T-helper 2 cell treated with Interferon-gamma antibody and Interleukin-4, amounts not matched to agents 100 ng/mL and 5 ng/mL, for 36 hours (primary cell): ENCODE measurements around the gene GYS2. TPM values are rescaled to one million over a fixed set of nuclear protein-coding genes. Genes with fewer than 3 reads are reported as not detected.

ENCODE experiments used
- intact Hi-C: fragments of 100-400 bp; cut with micrococcal nuclease; formaldehyde crosslinking; loops from one replicate; pipeline ENCODE4 v1.15.1; 2023
- total RNA-seq: library from RNA; stranded (reverse); gene quantifications from 2 replicates; pipeline ENCODE4 v1.2.3, GENCODE V29; 2022

GYS2 gene
- total RNA-seq, 1 donor from 2014 or later = 0.23 TPM

DNA sequence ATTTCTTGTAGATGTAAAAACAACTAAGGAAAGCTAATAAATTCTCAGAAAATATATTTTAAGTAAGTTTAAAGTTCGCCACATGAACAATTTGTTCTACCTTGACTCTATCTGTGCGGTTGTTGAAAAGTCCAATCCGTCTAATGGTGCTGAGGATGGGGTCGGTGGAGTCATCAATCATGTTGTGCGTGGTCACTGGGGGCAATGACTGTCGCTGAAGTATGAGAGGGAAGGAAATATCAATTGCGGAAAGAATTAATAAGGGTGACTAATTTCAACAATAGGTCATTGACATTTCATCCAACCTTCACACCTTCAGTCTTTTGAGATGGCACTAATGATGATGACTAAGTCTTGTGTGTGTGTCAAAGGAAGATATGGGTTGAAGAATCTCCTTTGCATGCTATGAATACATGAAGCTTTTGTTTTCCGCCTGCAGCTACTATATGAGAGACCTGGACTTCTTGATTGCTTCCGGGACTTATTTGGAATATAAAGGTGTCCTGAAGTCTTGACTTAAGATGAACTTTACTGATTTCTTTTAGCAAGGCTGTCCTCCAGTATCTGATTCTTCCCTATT, 46.5 kb downstream of the GYS2 start:
- intact Hi-C loops = no loop called here

DNA sequence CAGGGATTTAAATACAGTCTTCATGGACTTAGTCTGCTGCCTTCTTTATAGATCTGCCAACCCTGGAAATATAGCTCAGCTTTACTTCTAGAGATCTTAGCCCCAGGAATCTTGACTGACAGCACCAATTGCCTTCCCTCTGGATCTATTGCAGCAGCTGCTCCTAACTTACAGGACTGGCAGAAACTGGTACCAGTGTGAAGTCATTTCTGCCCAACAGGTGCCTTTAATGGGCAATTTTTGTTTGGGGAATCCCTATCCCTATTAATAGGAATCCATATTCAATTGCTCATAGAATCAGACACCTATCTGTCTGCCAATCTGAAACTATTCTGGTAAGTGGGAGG, 51.3 kb downstream of the GYS2 start:
- intact Hi-C loops = no loop called here

DNA sequence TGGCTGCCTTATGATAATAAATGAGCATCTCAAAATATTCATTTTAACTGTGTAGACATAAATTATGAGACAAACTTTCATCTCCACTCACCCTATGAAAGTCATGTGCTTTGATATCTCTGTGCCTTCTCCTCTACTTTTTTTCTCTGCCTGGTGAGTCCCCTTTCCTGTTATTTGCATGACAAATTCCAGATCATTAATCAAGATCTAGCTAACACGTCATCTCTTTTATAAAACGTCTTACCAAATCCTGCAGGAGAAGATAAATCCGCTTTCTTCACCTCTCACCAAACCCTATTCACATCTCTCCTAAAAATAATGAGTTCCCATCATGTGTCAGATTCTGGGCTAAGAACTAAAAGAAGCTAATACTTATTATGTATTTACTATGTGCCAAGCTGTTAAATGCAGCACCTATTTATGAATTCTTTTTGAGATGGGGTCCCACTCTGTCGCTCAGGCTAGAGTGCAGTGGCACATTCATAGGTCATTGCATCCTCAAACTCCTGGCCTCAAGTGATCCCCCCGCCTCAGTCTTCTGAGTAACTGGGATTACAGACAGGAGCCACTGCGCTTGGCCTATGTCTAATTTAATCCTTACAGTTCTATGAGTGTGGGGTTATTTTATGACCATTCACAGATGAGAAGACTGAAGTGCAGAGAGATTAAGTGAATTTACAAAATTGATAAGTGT, 51.9 kb downstream of the GYS2 start:
- intact Hi-C loops = no loop called here

DNA sequence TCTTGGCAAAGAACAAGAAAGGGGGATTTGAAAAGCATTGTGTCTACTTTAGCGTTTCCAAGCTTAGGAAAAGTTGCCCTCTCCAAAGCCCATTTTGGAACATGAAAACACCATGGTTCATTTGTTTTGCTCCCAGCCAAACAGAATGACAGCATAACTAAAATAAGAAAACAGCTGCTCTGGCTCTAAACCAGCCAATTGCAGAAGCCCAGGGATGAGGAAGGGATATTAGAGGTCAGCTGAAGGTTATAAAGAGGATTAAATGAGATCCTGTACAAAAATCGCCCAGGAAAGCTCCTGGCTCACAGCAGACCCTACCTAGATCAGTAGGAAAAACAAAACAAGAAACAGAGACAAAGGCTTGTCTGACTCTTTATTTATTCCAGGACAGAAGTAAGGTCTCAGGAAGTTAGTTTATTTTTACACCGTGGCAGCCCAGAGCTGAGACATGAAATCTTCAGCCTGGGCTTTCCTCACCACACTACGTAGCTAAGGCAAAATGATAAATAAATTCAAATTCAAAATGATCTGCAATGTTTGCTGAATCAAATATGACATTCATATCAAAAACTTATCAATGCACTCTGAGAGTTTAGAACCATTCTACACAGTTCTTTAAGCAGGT, 52.7 kb downstream of the GYS2 start:
- intact Hi-C loops = no loop called here

DNA sequence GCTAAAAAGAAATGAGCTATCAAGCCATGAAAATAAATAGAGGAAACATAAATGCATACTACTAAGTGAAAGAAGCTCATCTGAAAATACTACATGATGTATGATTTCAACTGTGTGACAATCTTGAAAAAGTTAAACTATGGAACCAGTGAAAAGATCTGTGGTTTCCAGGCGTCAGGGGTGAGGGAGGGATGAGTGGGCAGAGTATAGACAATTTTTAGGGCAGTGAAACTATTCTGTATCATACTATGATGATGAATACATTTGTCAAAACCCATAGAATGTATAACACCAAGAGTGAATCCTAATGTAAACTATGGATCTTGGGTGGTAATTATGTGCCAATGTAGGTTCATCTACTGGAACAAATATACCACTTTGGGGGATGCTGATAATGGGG, 57.2 kb downstream of the GYS2 start:
- intact Hi-C loops = no loop called here

DNA sequence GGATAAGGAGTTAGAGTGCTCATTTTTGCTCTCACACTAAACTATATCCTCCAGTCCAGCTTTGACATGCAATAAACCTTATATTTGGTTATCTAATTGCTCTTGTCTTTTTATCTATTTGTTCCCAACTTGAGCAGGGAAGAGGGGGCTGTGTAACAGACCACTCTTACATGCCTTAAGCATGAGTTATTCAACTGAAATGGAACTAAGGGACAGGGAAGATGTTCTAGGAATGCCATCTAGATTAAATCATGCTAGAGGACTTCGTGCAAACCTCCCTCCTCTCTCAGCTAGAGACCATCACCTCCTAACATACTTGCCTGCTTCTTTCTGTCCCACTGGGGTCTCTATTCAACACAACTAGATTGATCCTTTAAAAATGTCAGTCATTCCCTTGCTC, 57.9 kb downstream of the GYS2 start:
- intact Hi-C loops = no loop called here

DNA sequence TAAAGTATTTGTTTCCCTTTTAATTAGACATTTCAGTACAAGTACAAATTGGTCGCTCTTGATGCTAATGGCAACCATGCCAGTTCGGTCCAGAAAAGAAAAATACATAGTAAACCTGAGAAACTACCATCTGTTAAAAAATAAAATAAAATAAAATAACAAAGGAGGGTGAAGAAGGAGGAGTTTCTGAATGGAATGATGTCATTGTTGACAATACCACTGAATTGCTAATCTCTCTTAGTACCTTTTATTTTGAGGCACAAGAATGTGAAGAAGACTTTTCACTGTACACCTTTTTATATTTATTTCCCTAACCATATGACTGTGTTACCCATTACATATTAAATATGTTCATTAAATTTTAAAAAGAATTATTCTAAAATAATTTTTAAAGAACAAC, 59.1 kb downstream of the GYS2 start:
- intact Hi-C loops = no loop called here

DNA sequence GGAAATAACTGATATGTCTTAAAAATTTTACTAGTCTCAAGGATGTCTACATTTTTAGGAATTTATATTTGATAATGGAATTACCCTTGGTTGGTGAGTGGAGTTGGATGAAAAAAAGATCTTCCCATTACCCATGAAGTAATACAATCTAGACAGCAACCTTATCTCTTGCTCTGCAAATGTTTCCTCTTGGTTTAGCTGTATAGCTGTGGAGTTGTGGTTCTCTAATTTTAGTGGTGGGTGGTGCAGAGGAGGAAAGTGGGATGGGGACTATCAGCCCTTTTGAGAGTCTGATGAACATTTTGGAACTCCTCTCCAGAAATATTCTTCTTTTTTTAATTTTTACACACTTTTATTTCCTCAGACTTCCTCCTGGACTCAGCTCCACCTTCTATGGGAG, 61.5 kb downstream of the GYS2 start:
- intact Hi-C loops = no loop called here

DNA sequence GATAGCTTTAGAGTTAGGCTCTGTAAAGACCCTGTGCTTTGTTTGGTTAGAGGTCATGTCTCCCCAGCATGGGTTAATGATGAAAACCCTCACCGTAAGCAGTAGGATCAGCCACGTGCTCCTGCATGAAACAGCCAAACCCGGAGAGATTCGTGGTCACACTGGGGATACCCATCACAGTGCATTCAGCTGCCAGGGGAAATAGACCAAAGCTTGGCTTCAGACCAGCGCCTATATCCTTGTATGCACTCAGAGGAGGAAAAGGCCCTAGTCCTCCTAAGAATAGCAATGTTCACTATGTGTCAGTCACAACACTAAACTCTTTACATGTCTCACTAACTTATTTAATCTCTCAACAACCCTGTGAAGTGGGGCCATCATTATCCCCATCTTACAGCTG, 62.2 kb downstream of the GYS2 start:
- intact Hi-C loops = no loop called here

DNA sequence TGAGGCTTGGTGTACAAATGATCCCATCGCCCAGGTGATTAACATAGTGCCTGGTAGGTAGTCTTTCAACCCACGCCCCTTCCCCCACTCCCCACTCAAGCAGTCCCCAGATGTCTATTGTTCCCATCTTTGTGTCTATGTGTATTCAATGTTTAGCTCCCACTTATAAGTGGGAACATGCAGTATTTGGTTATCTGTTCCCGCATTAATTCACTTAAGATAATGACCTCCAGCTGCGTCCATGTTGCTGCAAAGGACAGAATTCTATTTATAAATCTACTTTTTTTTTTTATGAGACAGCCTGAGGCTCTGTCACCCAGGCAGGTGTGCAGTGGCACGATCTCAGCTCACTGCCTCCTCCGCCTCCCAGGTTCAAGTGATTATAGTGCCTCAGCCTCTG, 62.9 kb downstream of the GYS2 start:
- intact Hi-C loops = no loop called here

DNA sequence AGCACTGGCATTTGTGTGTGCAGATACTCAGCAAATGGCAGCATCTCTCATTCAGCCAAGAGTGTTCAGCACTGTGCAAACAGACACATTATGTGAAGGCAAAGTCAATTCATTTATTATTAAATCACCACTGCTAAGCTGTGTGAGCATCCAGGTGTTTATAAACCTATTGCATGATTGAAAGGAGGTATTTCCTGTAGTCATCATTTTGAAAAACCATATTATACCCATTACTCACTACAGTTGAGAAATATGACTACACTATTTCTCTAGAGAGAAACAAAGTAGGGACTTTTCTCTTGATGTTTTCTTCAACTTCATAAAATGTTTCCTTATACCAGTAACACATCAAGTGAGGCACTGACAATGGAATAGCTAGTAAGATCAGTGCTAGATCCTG, 64.8 kb downstream of the GYS2 start:
- intact Hi-C loops = no loop called here

DNA sequence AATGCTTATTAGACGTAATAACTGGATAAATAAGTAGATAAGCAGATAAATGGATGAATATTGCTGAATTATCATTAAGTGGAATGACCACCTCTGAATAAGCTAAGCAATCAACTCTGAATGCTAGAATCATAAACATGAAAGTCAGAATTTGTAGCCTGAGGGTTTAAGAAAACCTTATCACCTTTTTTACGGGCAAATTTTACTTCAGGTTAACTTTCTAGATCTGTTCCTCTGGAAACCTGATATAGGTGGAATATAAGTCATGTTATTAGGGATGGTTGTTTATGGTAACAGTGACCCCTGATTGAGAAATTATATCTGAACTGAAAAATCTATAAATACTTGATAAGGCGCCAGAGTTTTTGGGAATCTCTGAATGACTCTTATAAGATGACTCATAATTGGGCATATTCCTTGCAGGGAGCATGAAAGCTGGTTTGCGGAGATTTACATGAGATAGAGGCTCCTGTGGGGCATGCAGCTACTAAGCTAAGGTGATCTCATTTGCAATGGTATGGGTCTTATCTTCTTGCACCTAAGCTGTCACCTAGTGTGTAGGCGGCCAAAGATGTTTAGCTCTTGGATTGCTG, 66.5 kb downstream of the GYS2 start:
- intact Hi-C loops = no loop called here

DNA sequence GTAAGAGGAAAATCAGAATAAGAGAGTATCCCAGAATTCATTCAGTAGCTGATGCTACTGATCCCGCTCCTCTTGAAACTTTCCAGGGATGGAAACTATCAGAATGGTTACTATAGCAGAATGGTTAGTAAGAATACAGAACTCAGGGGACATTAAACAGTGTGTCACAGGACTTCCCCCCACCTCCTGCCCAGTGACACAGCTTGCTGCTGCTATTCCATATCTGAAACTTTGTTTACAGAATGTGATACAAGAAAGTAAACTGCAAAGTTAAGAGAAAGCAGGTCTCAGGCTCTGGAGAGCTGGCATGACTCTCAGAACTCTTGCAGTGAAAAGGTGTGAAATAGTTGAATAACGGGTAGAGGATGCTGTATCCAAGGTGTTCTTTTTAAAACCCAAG, 75.2 kb downstream of the GYS2 start:
- intact Hi-C loops = loop anchor here (5.0 kb wide), 1 partner anchor 153 kb away; no protein-coding TSS in a partner anchor

DNA sequence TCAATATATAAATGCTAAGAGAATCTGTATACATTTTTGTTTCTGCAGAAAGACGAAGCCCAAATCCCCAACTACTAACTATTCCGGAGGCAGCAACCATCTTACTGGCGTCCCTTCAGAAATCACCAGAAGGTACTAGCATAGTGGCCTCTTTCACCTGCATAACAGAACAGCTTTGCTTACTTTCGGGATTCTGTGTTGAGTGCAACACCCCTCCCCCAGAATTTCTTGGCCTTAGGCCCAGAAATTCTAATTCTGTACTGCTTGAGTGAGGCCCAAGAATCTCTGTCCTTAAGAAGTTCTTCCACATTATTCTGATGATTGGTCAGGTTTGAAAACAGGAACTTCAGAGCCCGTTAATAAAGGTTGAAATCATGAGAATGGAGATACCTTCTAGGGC, 75.7 kb downstream of the GYS2 start:
- intact Hi-C loops = loop anchor here (5.0 kb wide), 1 partner anchor 153 kb away; no protein-coding TSS in a partner anchor

DNA sequence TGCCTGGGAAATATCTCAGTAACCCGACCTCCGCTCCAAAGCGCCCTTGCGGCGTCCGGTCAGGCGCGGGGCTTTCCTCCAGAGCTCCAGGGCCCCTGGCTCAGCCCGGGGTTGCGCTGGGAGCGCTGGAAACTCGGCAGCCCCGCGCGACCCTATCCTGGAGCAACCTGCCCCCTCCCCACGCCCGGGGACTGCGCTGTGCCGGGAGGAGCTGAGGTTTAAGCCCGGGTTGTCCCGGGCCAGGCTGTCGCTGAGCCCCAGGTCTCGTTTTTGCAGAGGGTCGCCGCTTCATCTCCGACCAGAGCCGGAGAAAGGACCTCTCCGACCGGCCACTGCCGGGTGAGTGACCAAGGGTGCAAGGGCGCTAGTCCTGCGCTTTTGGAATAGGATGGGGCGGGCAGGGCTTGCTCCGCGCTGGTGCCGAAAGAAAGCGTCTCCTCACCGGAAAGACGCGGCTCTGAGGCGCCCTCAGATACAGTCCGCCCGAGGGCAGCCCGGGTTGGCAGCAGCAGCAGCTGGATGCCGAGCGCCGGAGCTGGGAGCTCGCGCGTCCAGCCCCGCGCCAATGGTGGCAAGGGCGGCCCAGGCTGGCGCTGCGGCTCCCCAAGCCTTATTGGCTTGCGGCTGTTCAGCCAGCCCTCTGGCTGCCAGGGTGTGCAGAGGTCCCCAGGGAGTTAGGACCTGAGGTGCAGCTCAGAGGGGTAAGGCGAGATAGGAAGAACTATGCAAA, 77.0 kb downstream of the GYS2 start:
- intact Hi-C loops = loop anchor here (2.0 to 5.0 kb wide), 3 partner anchors 19 to 155 kb away; partner anchors contain the start of genes GOLT1B and RECQL

DNA sequence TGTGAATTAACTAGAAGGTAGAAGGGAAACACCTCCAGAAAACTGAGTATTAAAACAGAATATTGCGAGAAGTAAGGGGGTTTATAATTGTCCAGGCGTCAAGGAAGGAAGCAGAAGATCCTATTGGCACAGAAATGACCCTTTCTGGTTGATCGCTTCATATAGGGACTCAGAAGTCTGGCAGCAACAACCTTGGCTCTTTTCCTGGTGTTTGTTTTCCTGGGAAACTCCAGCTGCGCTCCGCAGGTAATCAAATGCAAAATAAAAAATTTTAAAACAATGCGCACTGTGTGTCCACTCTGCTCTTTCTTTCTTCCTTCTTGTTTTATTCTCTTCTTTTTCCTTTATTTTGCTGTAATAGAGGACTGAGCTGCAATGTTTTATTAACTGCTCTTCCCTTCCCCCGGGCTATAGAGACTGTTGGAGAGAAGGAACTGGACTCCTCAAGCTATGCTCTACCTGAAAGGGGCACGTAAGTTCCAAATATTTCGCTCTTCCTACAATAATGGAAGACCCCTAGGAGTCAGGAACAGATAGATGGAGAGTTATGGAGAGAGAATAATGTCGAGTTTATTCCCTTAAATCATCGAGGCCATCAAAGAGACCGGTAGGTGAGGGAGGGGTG, 77.8 kb downstream of the GYS2 start:
- intact Hi-C loops = loop anchor here (2.0 to 5.0 kb wide), 3 partner anchors 18 to 155 kb away; partner anchors contain the start of genes GOLT1B and RECQL

DNA sequence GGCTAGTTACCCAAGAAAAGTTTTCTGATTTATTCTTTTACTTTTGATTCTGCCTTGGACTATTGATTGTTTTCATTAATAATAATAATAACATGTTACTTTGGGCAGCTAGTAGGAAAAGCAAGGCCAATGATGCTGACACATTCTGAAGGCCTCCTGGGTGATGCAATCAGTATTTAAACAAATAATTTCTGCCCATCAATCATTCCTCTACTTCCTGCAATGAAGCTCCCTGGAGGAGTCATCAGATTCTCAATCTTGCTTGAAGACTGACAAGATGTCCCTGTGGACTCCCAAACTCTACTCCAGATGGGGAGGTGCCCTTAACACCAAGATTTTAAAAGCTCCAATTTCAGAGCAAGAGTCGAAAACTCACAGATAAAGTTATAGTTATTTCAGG, 78.6 kb downstream of the GYS2 start, which contains the start of gene SPX:
TSS of gene SPX (plus strand) at position 244 of the 400 bp plus-strand sequence. CDS start 177 bp downstream, outside the sequence.
- intact Hi-C loops = loop anchor here (2.0 to 5.0 kb wide), 3 partner anchors 17 to 156 kb away; partner anchors contain the start of genes GOLT1B and RECQL

DNA sequence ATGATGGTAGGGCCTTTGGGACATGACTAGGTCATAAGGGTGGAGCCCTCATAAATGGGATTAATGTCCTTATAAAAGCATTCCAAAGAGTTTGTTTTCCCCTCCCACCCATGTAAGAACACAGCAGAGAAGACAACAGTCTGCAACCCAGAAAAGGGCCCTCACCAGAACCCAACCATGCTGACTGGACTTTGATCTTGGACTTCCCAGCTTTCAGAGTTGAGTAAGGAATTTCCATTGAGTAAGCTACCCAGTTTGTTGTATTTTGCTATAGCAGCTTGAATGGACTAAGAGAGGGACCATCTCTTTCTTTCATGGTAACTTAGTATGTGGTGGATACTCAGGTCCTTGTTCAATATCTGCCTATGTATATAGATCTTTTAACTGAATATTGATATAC, 81.5 kb downstream of the GYS2 start:
- intact Hi-C loops = no loop called here

DNA sequence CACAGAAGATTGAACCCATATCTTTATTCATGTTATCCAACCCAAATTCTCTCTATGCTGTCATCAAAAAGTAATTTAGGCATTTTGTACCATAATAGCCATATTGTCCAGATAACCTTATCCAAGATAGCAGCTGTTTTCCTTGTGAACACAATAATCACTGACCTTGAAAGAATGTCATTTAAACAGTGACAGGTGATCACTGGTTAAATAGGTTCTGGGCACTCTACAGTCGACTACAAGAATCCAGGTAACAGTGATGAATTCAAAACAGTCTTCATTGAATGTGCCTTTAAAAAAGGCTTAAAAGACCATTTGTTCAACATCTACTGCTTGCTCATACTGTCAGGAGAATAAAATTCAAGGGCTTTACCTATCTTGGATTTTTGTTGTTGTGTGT, 83.1 kb downstream of the GYS2 start:
- intact Hi-C loops = no loop called here

DNA sequence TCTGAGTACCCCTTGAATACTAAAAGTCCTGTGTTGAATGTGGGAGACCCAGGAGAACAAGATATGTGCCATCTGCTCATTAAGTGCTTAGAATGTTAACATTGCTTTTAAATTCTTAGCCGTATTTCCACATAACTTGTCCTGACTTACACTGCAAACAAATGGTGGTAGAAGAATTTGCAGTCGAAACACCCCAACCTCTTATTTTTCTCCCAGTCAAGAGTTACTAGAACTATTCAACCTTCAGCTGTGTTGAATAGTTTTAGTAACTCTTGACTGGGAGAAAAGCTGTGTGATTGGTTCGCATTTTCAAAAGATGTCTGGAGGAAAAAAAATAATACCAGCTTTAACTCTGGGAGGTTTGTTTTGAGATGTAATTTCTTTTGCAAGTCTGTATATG, 86.2 kb downstream of the GYS2 start:
- intact Hi-C loops = no loop called here

DNA sequence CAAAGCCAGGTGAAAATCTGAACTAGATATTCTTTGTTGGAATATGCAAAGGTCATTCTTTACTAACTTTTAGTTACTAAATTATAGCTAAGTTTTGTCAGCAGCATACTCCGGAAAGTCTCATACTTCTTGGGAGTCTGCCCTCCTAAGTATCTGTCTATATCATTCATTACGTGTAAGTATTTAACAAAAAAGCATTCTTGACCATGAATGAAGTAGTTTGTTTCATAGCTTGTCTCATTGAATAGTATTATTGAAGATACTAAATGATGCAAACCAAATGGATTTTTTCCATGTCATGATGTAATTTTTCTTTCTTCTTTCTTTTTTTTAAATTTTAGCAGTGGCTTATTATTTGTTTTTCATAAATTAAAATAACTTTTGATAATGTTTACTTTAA, 88.4 kb downstream of the GYS2 start:
- intact Hi-C loops = no loop called here
